Esophagus muscularis mucosa (tissue), 4 donors: ENCODE measurements around the gene ID1. TPM values are rescaled to one million over a fixed set of nuclear protein-coding genes. Genes with fewer than 3 reads are reported as not detected.

Experiments
- DNase-seq: peaks from one replicate; pipeline ENCODE4 v3.0.0-alpha.2; 2017; ENCODE audit errors: extremely low spot score
- H3K27ac ChIP-seq, 4 donors: fragments of 200-600 bp; sonication (generic); replicated peaks in 1 of 4; 1 replicate in 3 of 4; 2 replicates in 1 of 4; pipeline ENCODE4 v1.5.1; 2016 to 2019; ENCODE audit warnings: mild to moderate bottlenecking in 1 of 4
- H3K27me3 ChIP-seq, 4 donors: fragments of 200-600 bp; sonication (generic); one replicate each; pipeline versions ENCODE4 v1.5.1 to v1.6.0; 2016 to 2019
- H3K36me3 ChIP-seq, 4 donors: fragments of 200-600 bp; sonication (generic); one replicate each; pipeline ENCODE4 v1.5.1; 2016 to 2019
- H3K4me1 ChIP-seq, 4 donors: fragments of 200-600 bp; sonication (generic); one replicate each; pipeline ENCODE4 v1.5.1; 2016 to 2019
- H3K4me3 ChIP-seq, 4 donors: fragments of 200-600 bp; sonication (generic); 1 replicate in 2 of 4; 2 replicates in 2 of 4; pipeline ENCODE4 v1.5.1; 2016 to 2019; ENCODE audit warnings: mild to moderate bottlenecking in 4 of 4, moderate library complexity in 1 of 4
- H3K9me3 ChIP-seq, 4 donors: fragments of 200-600 bp; sonication (generic); 1 replicate in 3 of 4; 2 replicates in 1 of 4; pipeline ENCODE4 v1.5.1; 2016 to 2019
- CTCF ChIP-seq, 3 experiments: fragments of 200-600 bp in 2 of 3; fragments of 450-650 bp in 1 of 3; sonication (generic) in 2 of 3; IDR thresholded peaks; one replicate each; pipeline ENCODE4 v1.5.1; 2017 to 2019; ENCODE audit warnings: antibody characterized with exemption in 3 of 3, mild to moderate bottlenecking in 2 of 3, moderate library complexity in 1 of 3
- EP300 ChIP-seq: sonication (generic); formaldehyde crosslinking; IDR thresholded peaks from one replicate; pipeline ENCODE4 v1.6.1; 2017; ENCODE audit warnings: antibody characterized with exemption
- POLR2A ChIP-seq: fragments of 450-650 bp; IDR thresholded peaks from one replicate; pipeline ENCODE4 v1.6.1; 2017; ENCODE audit warnings: antibody characterized with exemption, moderate library complexity, mild to moderate bottlenecking, low read depth
- POLR2AphosphoS5 ChIP-seq, 2 donors: sonication (generic); formaldehyde crosslinking; IDR thresholded peaks; one replicate each; pipeline ENCODE4 v1.6.1; 2017; ENCODE audit warnings: antibody characterized with exemption in 2 of 2
- WGBS: methylation state at CpG from one replicate; pipeline ENCODE4 v1.1.5; 2018; 5-methylcytosine and 5-hydroxymethylcytosine counted together
- intact Hi-C: fragments of 100-400 bp; cut with DNase I; formaldehyde crosslinking; loops from one replicate; pipeline ENCODE4 v1.15.1; 2023
- total RNA-seq, 4 donors: library from RNA; depleted of rRNA; stranded (reverse); fragments of >200 nt; gene quantifications; one replicate each; pipeline versions ENCODE4 v1.1.0 to v1.2.1, GENCODE V29; 2016

ID1 gene
- total RNA-seq, 4 donors from 2014 or later: 199 to 744 (median 532) TPM

- no peak for DNase-seq
- H3K4me1 ChIP-seq: peaks cover 17 to 22% (median 21%) of the 10 kb centered on the region in 4 donors
- H3K36me3 ChIP-seq: no peaks in the 10 kb centered on the region
- no peaks in the 10 kb centered on the region for H3K27me3 ChIP-seq
- peak overlapping the region; percentile 81 to 86 (median 85) for H3K27ac ChIP-seq
- no peak for TF ChIP-seq POLR2A
- TF ChIP-seq CTCF (IDR thresholded peaks at IDR 0.05): no peak
- peak; percentile 26 to 67 for TF ChIP-seq POLR2AphosphoS5 (IDR thresholded peaks at IDR 0.05)
- TF ChIP-seq EP300: no peak
- no peaks in the 10 kb centered on the region for H3K9me3 ChIP-seq
- intact Hi-C loops: no loop called here
- 4% methylated on average over 21 of the region's 76 CpGs for WGBS
- peak overlapping the region; percentile 62 to 69 (median 66) for H3K4me3 ChIP-seq
These were observed 17.3 kb upstream of the ID1 start for GRCh38 chr20:31587545-31588389.

GRCh38 chr20:31590717-31591225, 14.3 kb upstream of the ID1 start:
- peaks cover 32 to 38% (median 37%) of the 10 kb centered on the region in 4 donors for H3K4me1 ChIP-seq
- no peaks in the 10 kb centered on the region for H3K9me3 ChIP-seq
- TF ChIP-seq POLR2A (no peak), POLR2AphosphoS5 (IDR thresholded peaks at IDR 0.05) (no peak), EP300 (no peak)
- no peak for DNase-seq
- intact Hi-C loops: no loop called here
- peak overlapping the region in 2 of 4 donors; percentile 5 to 12 for H3K27ac ChIP-seq
- no peak overlapping the region for H3K4me3 ChIP-seq
- WGBS: 88% methylated on average over 7 of the region's 7 CpGs
- H3K36me3 ChIP-seq: no peaks in the 10 kb centered on the region
- H3K27me3 ChIP-seq: no peaks in the 10 kb centered on the region

- intact Hi-C loops: no loop called here
- Histone ChIP-seq H3K27me3 (no peaks in the 10 kb centered on the region), H3K4me1 (peaks cover 25 to 37% (median 34%) of the 10 kb centered on the region in 4 donors), H3K4me3 (no peak overlapping the region), H3K9me3 (no peaks in the 10 kb centered on the region), H3K36me3 (no peaks in the 10 kb centered on the region), H3K27ac (peak overlapping the region; percentile 42 to 54 (median 49))
- no peak for TF ChIP-seq POLR2AphosphoS5 (IDR thresholded peaks at IDR 0.05)
- TF ChIP-seq EP300: no peak
- TF ChIP-seq CTCF (IDR thresholded peaks at IDR 0.05): no peak
- TF ChIP-seq POLR2A: no peak
- 82% methylated on average over 9 of the region's 11 CpGs for WGBS
- DNase-seq: no peak
These were observed 11.7 kb upstream of the ID1 start for GRCh38 chr20:31593221-31594001.

GRCh38 chr20:31594002-31594557, 11.0 kb upstream of the ID1 start:
- Histone ChIP-seq H3K4me3 (no peak overlapping the region), H3K4me1 (peaks cover 18 to 35% (median 30%) of the 10 kb centered on the region in 4 donors), H3K36me3 (no peaks in the 10 kb centered on the region), H3K9me3 (no peaks in the 10 kb centered on the region), H3K27ac (peak overlapping the region; percentile 45 to 81 (median 77)), H3K27me3 (no peaks in the 10 kb centered on the region)
- WGBS: 94% methylated on average over 13 of the region's 13 CpGs
- TF ChIP-seq EP300: no peak
- no peak for TF ChIP-seq POLR2A
- TF ChIP-seq CTCF (IDR thresholded peaks at IDR 0.05): no peak
- TF ChIP-seq POLR2AphosphoS5 (IDR thresholded peaks at IDR 0.05): no peak
- no peak for DNase-seq
- intact Hi-C loops: no loop called here
